ENCODE data around the gene PANK4. TPM values are rescaled to one million over a fixed set of nuclear protein-coding genes. Genes with fewer than 3 reads are reported as not detected.

Gene PANK4
- total and polyA plus RNA-seq, 3 donors from 2014 or later, result 23.2 to 84.7 (median 65.9) TPM

- Histone ChIP-seq H3K4me3 (no peak overlapping the region), H3K9me3 (no peaks in the 10 kb centered on the region), H3K27me3 (no peaks in the 10 kb centered on the region), H3K27ac (no peak overlapping the region), H3K4me1 (peaks cover 14% of the 10 kb centered on the region), H3K36me3 (ENCODE audit: low read depth, missing control alignments) (no peaks in the 10 kb centered on the region)
- WGBS, 2 donors, result 86 to 90% methylated on average over 6 to 12 of the region's 12 CpGs
- intact Hi-C loops (cut with DNase I; ENCODE audit: low total_unique reads), result no loop called here
- DNase-seq, result no peak
- TF ChIP-seq POLR2A (IDR thresholded peaks at IDR 0.05) (no peak), CTCF (IDR thresholded peaks at IDR 0.05) (no peak)
Observed at GRCh38 chr1:2539312-2539907, 13.0 kb upstream of the PANK4 start.

DNA sequence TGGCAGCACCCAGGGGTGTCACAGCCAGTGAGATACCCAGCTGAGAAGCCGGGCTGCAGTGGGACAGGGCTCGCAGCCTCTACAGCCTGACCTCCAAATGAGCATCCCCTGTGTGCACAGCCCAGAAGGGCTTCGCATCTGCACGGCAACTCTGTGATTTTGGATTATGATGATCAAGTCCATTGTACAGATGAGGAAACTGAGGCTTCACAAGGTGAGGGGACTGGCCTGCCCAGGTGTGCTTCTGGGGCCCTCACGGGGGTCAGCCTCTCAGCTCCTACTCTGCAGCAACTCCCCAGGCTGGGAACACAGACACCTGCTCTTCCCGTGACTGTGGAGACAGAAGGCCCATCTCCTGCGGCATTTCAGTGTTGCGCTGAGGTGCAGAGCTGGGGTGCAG lies 12.5 kb upstream of the PANK4 start:
- no peaks in the 10 kb centered on the region for H3K27me3 ChIP-seq

GRCh38 chr1:2538376-2538775 lies 12.0 kb upstream of the PANK4 start:
- DNase-seq, result no peak
- peaks cover 5% of the 10 kb centered on the region for H3K4me1 ChIP-seq
- intact Hi-C loops (cut with DNase I; ENCODE audit: low total_unique reads), result no loop called here
- no peak for TF ChIP-seq CTCF (IDR thresholded peaks at IDR 0.05)
- no peak for TF ChIP-seq POLR2A (IDR thresholded peaks at IDR 0.05)
- no peaks in the 10 kb centered on the region for H3K36me3 ChIP-seq (ENCODE audit: low read depth, missing control alignments)
- H3K4me3 ChIP-seq, result no peak overlapping the region
- H3K9me3 ChIP-seq, result no peaks in the 10 kb centered on the region
- no peak overlapping the region for H3K27ac ChIP-seq
- WGBS, 2 donors, result 60 to 80% methylated on average over 1 to 4 of the region's 4 CpGs
- H3K27me3 ChIP-seq, result no peaks in the 10 kb centered on the region

More for the DNA sequence above, 12.5 kb upstream of the PANK4 start:
- no peak overlapping the region for H3K27ac ChIP-seq
- TF ChIP-seq POLR2A (IDR thresholded peaks at IDR 0.05) (no peak), CTCF (IDR thresholded peaks at IDR 0.05) (no peak)
- DNase-seq, result no peak
- 94 to 95% methylated on average over 4 to 8 of the region's 8 CpGs for WGBS, 2 donors
- no peaks in the 10 kb centered on the region for H3K9me3 ChIP-seq
- H3K4me3 ChIP-seq, result no peak overlapping the region
- peaks cover 10% of the 10 kb centered on the region for H3K4me1 ChIP-seq
- no peaks in the 10 kb centered on the region for H3K36me3 ChIP-seq (ENCODE audit: low read depth, missing control alignments)
- intact Hi-C loops (cut with DNase I; ENCODE audit: low total_unique reads), result no loop called here

- Histone ChIP-seq H3K9me3 (no peaks in the 10 kb centered on the region), H3K36me3 (ENCODE audit: low read depth, missing control alignments) (no peaks in the 10 kb centered on the region), H3K27me3 (no peaks in the 10 kb centered on the region), H3K4me3 (no peak overlapping the region), H3K4me1 (peaks cover 5% of the 10 kb centered on the region), H3K27ac (no peak overlapping the region)
- DNase-seq, result no peak
- intact Hi-C loops (cut with DNase I; ENCODE audit: low total_unique reads), result no loop called here
- WGBS, 2 donors, result 69 to 88% methylated on average over 3 to 9 of the region's 9 CpGs
- TF ChIP-seq CTCF (IDR thresholded peaks at IDR 0.05) (no peak), POLR2A (IDR thresholded peaks at IDR 0.05) (no peak)
Observed at GRCh38 chr1:2537784-2538115, 11.4 kb upstream of the PANK4 start.

DNA sequence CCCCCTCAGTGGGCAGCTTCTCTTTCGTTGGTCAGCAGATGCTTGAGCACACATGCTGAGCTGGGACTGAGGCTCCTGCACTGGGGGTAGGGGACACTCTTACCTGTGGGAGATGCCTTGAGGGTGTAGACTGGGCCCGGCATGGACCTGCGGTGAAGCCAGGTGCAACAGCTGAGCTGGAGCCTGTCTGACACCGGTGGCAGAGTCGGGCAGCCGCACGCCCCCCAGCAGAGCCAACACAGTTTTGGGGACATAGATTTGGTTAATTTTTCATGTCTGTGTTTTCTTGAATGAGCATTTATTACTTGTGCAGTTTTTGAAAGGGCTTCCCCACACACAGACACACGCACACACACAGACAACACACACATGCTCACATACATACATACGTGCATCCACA lies 9.6 kb upstream of the PANK4 start:
- Histone ChIP-seq H3K4me1 (peaks cover 6% of the 10 kb centered on the region), H3K27ac (no peak overlapping the region), H3K27me3 (no peaks in the 10 kb centered on the region), H3K36me3 (ENCODE audit: low read depth, missing control alignments) (no peaks in the 10 kb centered on the region), H3K9me3 (no peaks in the 10 kb centered on the region), H3K4me3 (no peak overlapping the region)
- 88 to 90% methylated on average over 6 to 9 of the region's 9 CpGs for WGBS, 2 donors
- TF ChIP-seq POLR2A (IDR thresholded peaks at IDR 0.05), result no peak
- no peak for TF ChIP-seq CTCF (IDR thresholded peaks at IDR 0.05)
- intact Hi-C loops (cut with DNase I; ENCODE audit: low total_unique reads), result no loop called here
- no peak for DNase-seq

Data from testis (tissue), 3 donors.